ENCODE measurements around the gene EHD1. TPM values are rescaled to one million over a fixed set of nuclear protein-coding genes. Genes with fewer than 3 reads are reported as not detected.

EHD1 gene
- total and polyA plus RNA-seq, 2 of the 4 experiments (the other 2 are of a cell fraction), result 107 to 209 TPM

GRCh38 chr11:64919627-64920026 is 41.2 kb upstream of the EHD1 start:
- no peak overlapping the region for H2BK5ac ChIP-seq (ENCODE audit: low read depth, low read length, poor library complexity, severe bottlenecking)
- no peak for DNase-seq
- no peak overlapping the region for H3K56ac ChIP-seq (ENCODE audit: extremely low read depth, insufficient read depth, low read length)
- no peaks in the 10 kb centered on the region for H3K9me3 ChIP-seq (ENCODE audit: control insufficient read depth, insufficient read depth, low read length)
- CTCF ChIA-PET, result no interaction called here
- H3K79me1 ChIP-seq (ENCODE audit: low read depth in 1 of 2, low read length in 2 of 2), result peaks cover 7 to 25% of the 10 kb centered on the region in 2 experiments
- TF ChIP-seq MXI1 (IDR thresholded peaks at IDR 0.05; ENCODE audit: borderline replicate concordance, low read depth, low read length) (no peak), NFE2L2 (IDR thresholded peaks at IDR 0.05; ENCODE audit: low read depth, low read length) (no peak), RFX5 (IDR thresholded peaks at IDR 0.05; ENCODE audit: low read depth, low read length) (no peak), POLR2A (IDR thresholded peaks at IDR 0.05; ENCODE audit: low read depth, low read length) (no peak), USF2 (IDR thresholded peaks at IDR 0.05; ENCODE audit: low read depth, low read length) (no peak), RAD21 (IDR thresholded peaks at IDR 0.05; ENCODE audit: low read length) (no peak), SMC3 (IDR thresholded peaks at IDR 0.05; ENCODE audit: low read depth, low read length) (no peak), ELK1 (IDR thresholded peaks at IDR 0.05; ENCODE audit: borderline replicate concordance, low read depth, low read length) (no peak), MAFK (IDR thresholded peaks at IDR 0.05; ENCODE audit: low read depth, low read length) (no peak), CHD1 (IDR thresholded peaks at IDR 0.05; ENCODE audit: low read depth, low read length) (no peak), BHLHE40 (IDR thresholded peaks at IDR 0.05; ENCODE audit: low read depth, low read length) (no peak), MAZ (IDR thresholded peaks at IDR 0.05; ENCODE audit: borderline replicate concordance, low read depth, low read length) (no peak), FOS (IDR thresholded peaks at IDR 0.05; ENCODE audit: low read depth, low read length) (no peak), CEBPB (IDR thresholded peaks at IDR 0.05; ENCODE audit: low read depth, low read length) (no peak), RCOR1 (IDR thresholded peaks at IDR 0.05; ENCODE audit: insufficient replicate concordance, low read length) (no peak)
- H4K91ac ChIP-seq (ENCODE audit: insufficient read depth, low read depth, low read length), result no peak overlapping the region
- H2BK15ac ChIP-seq (ENCODE audit: low read depth, low read length), result no peak overlapping the region
- H4K20me1 ChIP-seq (ENCODE audit: insufficient read depth, low read length), result no peaks in the 10 kb centered on the region; the same call in 1 of the 2 replicates
- H4K8ac ChIP-seq (ENCODE audit: low read depth in 2 of 2, low read length in 2 of 2), result no peak overlapping the region
- no peak overlapping the region for H2BK120ac ChIP-seq (ENCODE audit: low read depth, low read length)
- dilution Hi-C loops (cut with HindIII; ENCODE audit: low sequenced_read_pairs, unreplicated experiment), result no loop called here
- WGBS, 2 experiments (ENCODE audit: extremely low coverage in 2 of 2, insufficient read length in 1 of 2), result 40% methylated on average over 1 of the region's 8 CpGs; no CpG with 5 or more reads in 1 of the 2 experiments
- no TSS peak for BruUV-seq (replicated peaks)
- H2AFZ ChIP-seq (replicated peaks; ENCODE audit: low read length, poor library complexity), result no peak overlapping the region
- ATAC-seq (ENCODE audit: low read depth), result no peak
- H2AK5ac ChIP-seq (ENCODE audit: low read depth, low read length), result no peak overlapping the region
- no peak overlapping the region for H3K9ac ChIP-seq (ENCODE audit: low read depth, low read length)
- H3K4me2 ChIP-seq (ENCODE audit: low read depth, low read length), result no peak overlapping the region
- H3K27me3 ChIP-seq (ENCODE audit: control insufficient read depth, insufficient read depth, low read length), result no peaks in the 10 kb centered on the region
- H3K36me3 ChIP-seq (ENCODE audit: control insufficient read depth, insufficient read depth, low read length), result no peaks in the 10 kb centered on the region
- no peak overlapping the region for H4K5ac ChIP-seq (ENCODE audit: low read depth, low read length)
- H3K4me3 ChIP-seq (ENCODE audit: insufficient read depth, low read depth, low read length), result no peak overlapping the region
- H2AK9ac ChIP-seq (replicated peaks; ENCODE audit: low read depth, low read length, poor library complexity), result no peak overlapping the region
- POLR2A ChIA-PET (ENCODE audit: unreplicated experiment), result no interaction called here
- in situ Hi-C loops (cut with MboI; ENCODE audit: low sequenced_read_pairs), result loop anchor here (5.0 kb wide), 1 partner anchor 88 kb away; no protein-coding TSS in a partner anchor
- H3K23ac ChIP-seq (ENCODE audit: low read depth, low read length), result no peak overlapping the region
- no peak overlapping the region for H3K14ac ChIP-seq (replicated peaks; ENCODE audit: low read depth, low read length)
- H3K27ac ChIP-seq (ENCODE audit: insufficient read depth, low read length), result no peak overlapping the region
- intact Hi-C loops (cut with micrococcal nuclease), result loop anchor here (5.0 kb wide), 1 partner anchor 178 kb away; the partner anchor contains the start of gene VPS51
- H2BK20ac ChIP-seq (ENCODE audit: low read depth, low read length), result no peak overlapping the region
- no peak overlapping the region for H3K4ac ChIP-seq (ENCODE audit: low read depth, low read length)
- H3K9me1 ChIP-seq (ENCODE audit: insufficient read depth, low read length), result 0 out of 2 replicates have a peak, but pooled peaks cover 6% of the 10 kb centered on the region
- H3K18ac ChIP-seq (ENCODE audit: low read depth, low read length), result no peak overlapping the region
- H3K4me1 ChIP-seq (ENCODE audit: control insufficient read depth, insufficient read depth, low read length), result peaks cover 10% of the 10 kb centered on the region

Data from IMR-90 (cell line).